KMS-11 (cell line): ENCODE data around the gene GARNL3.

Source experiments
- H2AFZ ChIP-seq: fragments of 200-600 bp; sonication (generic); 2 replicates; pipeline ENCODE4 v1.6.1; 2016; ENCODE audit warnings: antibody characterized with exemption, mixed run types, low read depth
- H3K27ac ChIP-seq: fragments of 200-600 bp; sonication (generic); 2 replicates; pipeline ENCODE4 v1.6.1; 2016; ENCODE audit warnings: mild to moderate bottlenecking, mixed run types
- H3K27me3 ChIP-seq: fragments of 200-600 bp; sonication (generic); 2 replicates; pipeline ENCODE4 v1.6.1; 2017; ENCODE audit warnings: mild to moderate bottlenecking, low read depth, mixed run types, moderate library complexity; ENCODE audit not compliant: insufficient read depth
- H3K36me3 ChIP-seq: fragments of 200-600 bp; sonication (generic); 2 replicates; pipeline ENCODE4 v1.6.1; 2017; ENCODE audit warnings: mild to moderate bottlenecking, mixed run types; ENCODE audit not compliant: insufficient read depth
- H3K4me1 ChIP-seq: fragments of 200-600 bp; sonication (generic); 2 replicates; pipeline ENCODE4 v1.6.1; 2016; ENCODE audit warnings: mild to moderate bottlenecking, low read depth, mixed run types; ENCODE audit not compliant: poor library complexity, severe bottlenecking
- H3K4me2 ChIP-seq: fragments of 200-600 bp; sonication (generic); 2 replicates; pipeline ENCODE4 v1.7.0; 2016; ENCODE audit warnings: mild to moderate bottlenecking, mixed run types
- H3K4me3 ChIP-seq: fragments of 200-600 bp; sonication (generic); IDR thresholded peaks from 2 replicates; pipeline ENCODE4 v1.6.1; 2017; ENCODE audit warnings: low read depth, low read length, mixed read lengths; ENCODE audit not compliant: insufficient read depth
- H3K79me2 ChIP-seq: fragments of 200-600 bp; sonication (generic); 2 replicates; pipeline ENCODE4 v1.6.1; 2016; ENCODE audit warnings: low read depth, mixed run types; ENCODE audit not compliant: insufficient read depth
- H3K9ac ChIP-seq: fragments of 200-600 bp; sonication (generic); 2 replicates; pipeline ENCODE4 v1.6.1; 2016; ENCODE audit warnings: mild to moderate bottlenecking, mixed run types
- H4K20me1 ChIP-seq: fragments of 200-600 bp; sonication (generic); 2 replicates; pipeline ENCODE4 v1.6.1; 2016; ENCODE audit warnings: mild to moderate bottlenecking, mixed run types; ENCODE audit not compliant: insufficient read depth
- CTCF ChIP-seq: fragments of 200-600 bp; sonication (generic); conservative IDR thresholded peaks from 2 replicates; pipeline ENCODE4 v1.6.1; 2017; ENCODE audit warnings: low read depth, mild to moderate bottlenecking, antibody characterized with exemption, low read length, moderate library complexity, mixed read lengths

Gene GARNL3

GRCh38 chr9:127407492-127407843 lies 142.9 kb downstream of the GARNL3 start:
- H3K27me3 ChIP-seq = no peaks in the 10 kb centered on the region
- H3K4me1 ChIP-seq = no peaks in the 10 kb centered on the region
- H3K9ac ChIP-seq = no peak overlapping the region
- no peak overlapping the region for H3K4me3 ChIP-seq
- H4K20me1 ChIP-seq = no peaks in the 10 kb centered on the region
- H3K36me3 ChIP-seq = no peaks in the 10 kb centered on the region
- H3K27ac ChIP-seq = no peak overlapping the region
- H2AFZ ChIP-seq = no peak overlapping the region
- TF ChIP-seq CTCF = no peak
- H3K79me2 ChIP-seq = no peaks in the 10 kb centered on the region
- H3K4me2 ChIP-seq = no peak overlapping the region

- no peaks in the 10 kb centered on the region for H4K20me1 ChIP-seq
- H3K4me1 ChIP-seq = no peaks in the 10 kb centered on the region
- H2AFZ ChIP-seq = no peak overlapping the region
- no peaks in the 10 kb centered on the region for H3K36me3 ChIP-seq
- no peak for TF ChIP-seq CTCF
- H3K4me3 ChIP-seq = no peak overlapping the region
- no peak overlapping the region for H3K9ac ChIP-seq
- H3K79me2 ChIP-seq = no peaks in the 10 kb centered on the region
- no peak overlapping the region for H3K27ac ChIP-seq
- no peaks in the 10 kb centered on the region for H3K27me3 ChIP-seq
- no peak overlapping the region for H3K4me2 ChIP-seq
Observed at GRCh38 chr9:127411122-127411521, 146.5 kb downstream of the GARNL3 start.

- no peak for TF ChIP-seq CTCF
- Histone ChIP-seq H3K36me3 (no peaks in the 10 kb centered on the region), H3K4me1 (no peaks in the 10 kb centered on the region), H3K27ac (no peak overlapping the region), H3K4me3 (no peak overlapping the region), H2AFZ (no peak overlapping the region), H3K79me2 (no peaks in the 10 kb centered on the region), H3K9ac (no peak overlapping the region), H4K20me1 (no peaks in the 10 kb centered on the region), H3K4me2 (no peak overlapping the region), H3K27me3 (no peaks in the 10 kb centered on the region)
Observed at GRCh38 chr9:127415141-127415540, 150.6 kb downstream of the GARNL3 start.

- H3K79me2 ChIP-seq = no peaks in the 10 kb centered on the region
- H3K36me3 ChIP-seq = no peaks in the 10 kb centered on the region
- no peak overlapping the region for H2AFZ ChIP-seq
- no peaks in the 10 kb centered on the region for H3K4me1 ChIP-seq
- no peaks in the 10 kb centered on the region for H3K27me3 ChIP-seq
- no peaks in the 10 kb centered on the region for H4K20me1 ChIP-seq
- no peak overlapping the region for H3K4me3 ChIP-seq
- TF ChIP-seq CTCF = no peak
- no peak overlapping the region for H3K9ac ChIP-seq
- no peak overlapping the region for H3K4me2 ChIP-seq
- H3K27ac ChIP-seq = no peak overlapping the region
Observed at GRCh38 chr9:127415657-127416056, 151.1 kb downstream of the GARNL3 start.
